ENCODE measurements around the gene SOX4. TPM values are rescaled to one million over a fixed set of nuclear protein-coding genes. Genes with fewer than 3 reads are reported as not detected.
A peak's percentile ranks its signal among the peaks of the same experiment; 100 is the strongest.

The SOX4 gene
- total RNA-seq, 2 experiments from 2014 or later: 0.69 to 0.72 TPM

- H3K4me3 Mint-ChIP-seq: no peak overlapping the region
- peak overlapping the region; percentile 53 for H3K27ac Mint-ChIP-seq
- no peaks in the 10 kb centered on the region for H3K36me3 Mint-ChIP-seq (ENCODE audit: low read depth)
- H3K4me1 Mint-ChIP-seq (ENCODE audit: low read depth): peaks cover 22% of the 10 kb centered on the region
- peak; percentile 42 for DNase-seq
- H3K27me3 Mint-ChIP-seq (ENCODE audit: low read depth): peaks cover 58% of the 10 kb centered on the region
- intact Hi-C loops (cut with micrococcal nuclease): loop anchor here (5.0 to 10.0 kb wide), 6 partner anchors 250 to 1382 kb away; partner anchors contain the start of genes E2F3 and MBOAT1
- CTCF ChIA-PET: interaction anchor here (0.6 to 1.2 kb wide), 3 partner anchors 8 to 1030 kb away, joined by 3 to 4 read pairs (median 3); no protein-coding TSS in a partner anchor
- H3K9me3 Mint-ChIP-seq: no peaks in the 10 kb centered on the region
These were observed 1.1 kb downstream of the SOX4 start for GRCh38 chr6:21594416-21595281.

- peak; percentile 25 for DNase-seq
- CTCF ChIA-PET: interaction anchor here (1.1 to 1.2 kb wide), 2 partner anchors 9 to 1031 kb away, joined by 3 to 4 read pairs; no protein-coding TSS in a partner anchor
These were observed 2.0 kb downstream of the SOX4 start for GRCh38 chr6:21595285-21596144.

GRCh38 chr6:21596145-21596948, 2.8 kb downstream of the SOX4 start:
- Mint-ChIP-seq H3K4me1 (ENCODE audit: low read depth) (peaks cover 22% of the 10 kb centered on the region), H3K9me3 (no peaks in the 10 kb centered on the region), H3K27ac (no peak overlapping the region), H3K27me3 (ENCODE audit: low read depth) (peaks cover 52% of the 10 kb centered on the region), H3K4me3 (peak overlapping the region; percentile 77), H3K36me3 (ENCODE audit: low read depth) (no peaks in the 10 kb centered on the region)
- peak; percentile 26 for DNase-seq
- intact Hi-C loops (cut with micrococcal nuclease): loop anchor here (1.0 to 10.0 kb wide), 6 partner anchors 9 to 1384 kb away; partner anchors contain the start of gene MBOAT1
- CTCF ChIA-PET: interaction anchor here (0.6 to 0.7 kb wide), 2 partner anchors 11 to 376 kb away, joined by 3 read pairs; no protein-coding TSS in a partner anchor

More at GRCh38 chr6:21595285-21596144, 2.0 kb downstream of the SOX4 start:
- intact Hi-C loops (cut with micrococcal nuclease): loop anchor here (1.0 to 10.0 kb wide), 6 partner anchors 8 to 1383 kb away; partner anchors contain the start of gene MBOAT1
- H3K9me3 Mint-ChIP-seq: no peaks in the 10 kb centered on the region
- peak overlapping the region; percentile 39 for H3K27ac Mint-ChIP-seq
- peaks cover 22% of the 10 kb centered on the region for H3K4me1 Mint-ChIP-seq (ENCODE audit: low read depth)
- H3K36me3 Mint-ChIP-seq (ENCODE audit: low read depth): no peaks in the 10 kb centered on the region
- H3K27me3 Mint-ChIP-seq (ENCODE audit: low read depth): peaks cover 56% of the 10 kb centered on the region
- peak overlapping the region; percentile 77 for H3K4me3 Mint-ChIP-seq

- H3K36me3 Mint-ChIP-seq (ENCODE audit: low read depth): no peaks in the 10 kb centered on the region
- intact Hi-C loops (cut with micrococcal nuclease): loop anchor here (1.0 to 10.0 kb wide), 6 partner anchors 10 to 1385 kb away; partner anchors contain the start of gene MBOAT1
- no peak overlapping the region for H3K27ac Mint-ChIP-seq
- CTCF ChIA-PET: interaction anchor here (0.7 kb wide), 2 partner anchors 56 to 375 kb away, joined by 3 read pairs; no protein-coding TSS in a partner anchor
- peaks cover 58% of the 10 kb centered on the region for H3K27me3 Mint-ChIP-seq (ENCODE audit: low read depth)
- DNase-seq: no peak
- peak overlapping the region; percentile 77 for H3K4me3 Mint-ChIP-seq
- H3K9me3 Mint-ChIP-seq: no peaks in the 10 kb centered on the region
- peaks cover 22% of the 10 kb centered on the region for H3K4me1 Mint-ChIP-seq (ENCODE audit: low read depth)
These were observed 3.6 kb downstream of the SOX4 start for GRCh38 chr6:21596949-21597682.

GRCh38 chr6:21597801-21598673, 4.5 kb downstream of the SOX4 start:
- no peak overlapping the region for H3K27ac Mint-ChIP-seq
- H3K27me3 Mint-ChIP-seq (ENCODE audit: low read depth): peaks cover 51% of the 10 kb centered on the region
- H3K9me3 Mint-ChIP-seq: no peaks in the 10 kb centered on the region
- H3K36me3 Mint-ChIP-seq (ENCODE audit: low read depth): no peaks in the 10 kb centered on the region
- CTCF ChIA-PET: interaction anchor here (0.5 to 0.9 kb wide), 4 partner anchors 9 to 897 kb away, joined by 3 to 6 read pairs (median 4); no protein-coding TSS in a partner anchor
- intact Hi-C loops (cut with micrococcal nuclease): loop anchor here (2.0 to 10.0 kb wide), 6 partner anchors 69 to 1386 kb away; partner anchors contain the start of gene MBOAT1
- no peak for DNase-seq
- H3K4me3 Mint-ChIP-seq: no peak overlapping the region
- H3K4me1 Mint-ChIP-seq (ENCODE audit: low read depth): peaks cover 22% of the 10 kb centered on the region

- Mint-ChIP-seq H3K36me3 (ENCODE audit: low read depth) (no peaks in the 10 kb centered on the region), H3K4me1 (ENCODE audit: low read depth) (peaks cover 22% of the 10 kb centered on the region), H3K9me3 (no peaks in the 10 kb centered on the region), H3K4me3 (no peak overlapping the region), H3K27me3 (ENCODE audit: low read depth) (peaks cover 51% of the 10 kb centered on the region), H3K27ac (no peak overlapping the region)
- CTCF ChIA-PET: interaction anchor here (0.5 to 0.9 kb wide), 4 partner anchors 10 to 898 kb away, joined by 3 to 6 read pairs (median 4); no protein-coding TSS in a partner anchor
- DNase-seq: no peak
- intact Hi-C loops (cut with micrococcal nuclease): loop anchor here (2.0 to 10.0 kb wide), 5 partner anchors 246 to 1386 kb away; partner anchors contain the start of gene MBOAT1
These were observed 5.1 kb downstream of the SOX4 start for GRCh38 chr6:21598674-21599023.

GRCh38 chr6:21599051-21599696, 5.6 kb downstream of the SOX4 start:
- Mint-ChIP-seq H3K27ac (no peak overlapping the region), H3K4me3 (no peak overlapping the region), H3K9me3 (no peaks in the 10 kb centered on the region), H3K4me1 (ENCODE audit: low read depth) (peaks cover 22% of the 10 kb centered on the region), H3K27me3 (ENCODE audit: low read depth) (peaks cover 52% of the 10 kb centered on the region), H3K36me3 (ENCODE audit: low read depth) (no peaks in the 10 kb centered on the region)
- no peak for DNase-seq
- intact Hi-C loops (cut with micrococcal nuclease): loop anchor here (2.0 to 10.0 kb wide), 5 partner anchors 246 to 1387 kb away; partner anchors contain the start of gene MBOAT1
- CTCF ChIA-PET: interaction anchor here (0.7 to 0.9 kb wide), 2 partner anchors 10 to 148 kb away, joined by 3 to 6 read pairs; no protein-coding TSS in a partner anchor

- no peak for DNase-seq
- Mint-ChIP-seq H3K4me1 (ENCODE audit: low read depth) (peaks cover 9% of the 10 kb centered on the region), H3K27me3 (ENCODE audit: low read depth) (peaks cover 47% of the 10 kb centered on the region), H3K4me3 (no peak overlapping the region), H3K9me3 (no peaks in the 10 kb centered on the region), H3K27ac (no peak overlapping the region), H3K36me3 (ENCODE audit: low read depth) (peaks cover under 1% of the 10 kb centered on the region)
- intact Hi-C loops (cut with micrococcal nuclease): no loop called here
- CTCF ChIA-PET: no interaction called here
These were observed 7.9 kb downstream of the SOX4 start for GRCh38 chr6:21601339-21601923.

- Mint-ChIP-seq H3K27me3 (ENCODE audit: low read depth) (peaks cover 47% of the 10 kb centered on the region), H3K9me3 (no peaks in the 10 kb centered on the region), H3K36me3 (ENCODE audit: low read depth) (peaks cover 1% of the 10 kb centered on the region), H3K4me1 (ENCODE audit: low read depth) (peaks cover 5% of the 10 kb centered on the region), H3K27ac (no peak overlapping the region), H3K4me3 (no peak overlapping the region)
- intact Hi-C loops (cut with micrococcal nuclease): no loop called here
- CTCF ChIA-PET: no interaction called here
- DNase-seq: no peak
These were observed 8.4 kb downstream of the SOX4 start for GRCh38 chr6:21601932-21602390.
